HG02798 (cell line): Measurements from ENCODE around the gene FHOD3.
A peak's percentile ranks its signal among the peaks of the same experiment; 100 is the strongest.
"Not testable (repeated sequence)": the region's sequence is repeated elsewhere in the genome, so short reads cannot be mapped to it uniquely, and the experiment has no call there.

Source experiments
- ATAC-seq: cut with Tn5 transposase; IDR thresholded peaks from one replicate; pipeline ENCODE4 v1.9.1; 2021; ENCODE audit warnings: mild to moderate bottlenecking; ENCODE audit not compliant: unreplicated experiment, poor library complexity

FHOD3 gene

DNA sequence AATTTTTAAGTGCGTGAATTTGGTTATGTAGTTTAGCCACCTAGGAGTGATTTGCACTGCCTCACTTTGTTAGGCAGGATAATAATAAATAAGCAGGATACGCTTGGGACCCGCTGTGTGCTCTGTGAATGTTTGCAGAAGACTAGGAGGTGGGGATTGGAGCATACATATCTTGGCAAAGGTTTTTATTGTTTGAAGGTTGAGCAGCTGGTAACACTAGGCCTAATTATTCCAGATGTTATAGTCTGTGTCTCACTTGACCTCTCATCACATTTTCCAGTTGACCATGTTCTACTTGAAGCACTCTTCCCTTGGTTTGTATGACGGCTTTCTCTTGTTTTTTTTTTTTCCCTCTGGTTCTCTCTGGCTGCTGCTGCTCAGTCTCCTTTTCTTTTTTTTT, 42.7 kb downstream of the FHOD3 start:
- no peak for ATAC-seq

DNA sequence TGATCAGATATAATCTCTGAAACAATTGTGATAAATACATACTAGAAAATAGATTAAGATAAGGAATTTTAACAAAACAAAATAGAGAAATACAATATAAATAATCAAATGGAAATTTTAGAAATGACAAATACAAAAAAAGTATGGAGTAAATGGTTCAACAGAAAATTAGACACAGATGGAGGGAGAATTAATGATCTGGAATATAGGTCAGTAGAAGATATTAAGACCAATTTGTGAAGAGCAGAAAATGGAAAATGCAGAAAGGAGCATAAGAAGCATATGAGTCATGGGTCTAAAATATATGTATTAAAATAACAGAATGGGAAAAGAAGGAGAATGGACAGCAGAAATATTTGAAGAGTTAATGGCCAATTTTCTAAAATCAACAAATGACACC, 44.4 kb downstream of the FHOD3 start:
- ATAC-seq: no peak

DNA sequence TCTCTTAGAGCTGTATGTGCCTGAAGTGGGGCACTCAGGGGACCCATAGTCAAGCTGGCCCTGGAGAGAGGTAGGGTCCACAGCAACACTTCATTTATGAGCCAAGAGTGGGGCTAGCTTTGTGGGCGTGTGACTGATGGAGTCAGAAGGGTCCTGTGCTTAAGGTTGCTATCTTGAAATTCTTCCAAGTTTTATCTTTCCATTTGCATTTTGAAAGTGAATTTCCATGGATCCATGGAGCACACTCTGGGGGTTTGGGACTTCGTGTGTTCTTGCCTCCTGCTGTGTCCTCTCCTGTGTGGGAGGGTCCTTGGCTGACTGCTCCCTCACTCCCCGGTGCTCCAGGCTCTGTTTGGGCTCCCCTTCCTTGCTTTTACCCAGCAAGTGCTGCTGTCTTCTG, 50.8 kb downstream of the FHOD3 start:
- ATAC-seq: no peak

DNA sequence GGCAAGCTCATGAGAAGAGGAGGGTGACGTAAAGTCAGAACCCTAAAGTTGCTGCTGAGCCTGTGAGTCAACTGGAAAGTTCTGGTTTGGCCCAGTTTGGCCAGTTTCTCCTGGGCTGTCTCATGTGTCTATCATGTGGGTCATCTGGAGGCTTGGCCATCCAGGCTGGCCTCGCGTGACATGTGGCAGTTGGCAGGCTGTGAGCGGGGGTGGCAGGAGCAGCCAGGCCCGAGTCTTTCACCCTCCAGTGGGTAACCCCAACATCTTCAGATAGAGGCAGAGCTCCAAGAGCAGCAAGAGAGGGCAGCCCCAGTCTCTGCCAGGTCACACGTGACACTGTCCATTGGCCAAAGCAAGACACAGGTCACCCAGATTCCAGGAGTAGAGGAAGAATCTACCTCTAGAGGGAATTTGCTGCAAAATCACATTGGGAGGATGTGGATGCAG, 51.5 kb downstream of the FHOD3 start:
- peak; percentile 32 for ATAC-seq

DNA sequence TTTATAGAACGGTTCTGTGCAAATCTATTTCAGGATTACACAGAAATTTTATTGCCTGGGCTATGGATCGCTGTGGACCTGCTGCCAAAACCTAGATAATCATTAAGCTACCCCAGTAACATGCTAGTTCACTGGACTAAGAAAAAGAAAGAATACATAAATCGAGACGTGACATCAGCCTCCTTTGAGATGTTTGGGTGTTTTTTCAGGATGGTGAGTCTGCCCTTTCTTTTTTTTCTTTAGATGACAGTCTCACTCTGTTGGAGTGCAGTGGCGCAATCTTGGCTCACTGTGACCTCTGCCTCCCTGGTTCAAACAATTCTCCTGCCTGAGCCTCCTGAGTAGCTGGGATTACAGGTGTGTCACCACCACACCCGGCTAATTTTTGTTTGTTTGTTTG, 52.0 kb downstream of the FHOD3 start:
- no peak for ATAC-seq

DNA sequence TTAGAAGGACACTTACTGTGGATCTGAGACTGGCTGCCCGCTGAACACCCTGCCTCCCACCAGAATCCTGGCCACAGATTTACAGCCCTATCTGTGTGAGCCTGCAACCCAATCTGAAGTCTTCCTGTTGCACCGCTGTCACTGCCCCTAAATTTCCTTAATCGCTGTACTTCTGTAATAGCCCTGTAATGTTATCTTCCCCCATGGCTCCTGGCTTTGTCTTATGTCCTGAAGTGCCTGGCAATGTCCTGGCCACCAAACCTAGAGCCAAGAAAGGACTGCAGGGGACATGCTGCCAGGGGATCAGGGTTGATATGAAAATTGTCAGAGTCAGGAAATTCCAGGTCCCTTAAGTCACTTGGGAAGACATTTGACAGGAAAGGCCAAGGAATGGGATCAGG, 52.7 kb downstream of the FHOD3 start:
- no peak for ATAC-seq

DNA sequence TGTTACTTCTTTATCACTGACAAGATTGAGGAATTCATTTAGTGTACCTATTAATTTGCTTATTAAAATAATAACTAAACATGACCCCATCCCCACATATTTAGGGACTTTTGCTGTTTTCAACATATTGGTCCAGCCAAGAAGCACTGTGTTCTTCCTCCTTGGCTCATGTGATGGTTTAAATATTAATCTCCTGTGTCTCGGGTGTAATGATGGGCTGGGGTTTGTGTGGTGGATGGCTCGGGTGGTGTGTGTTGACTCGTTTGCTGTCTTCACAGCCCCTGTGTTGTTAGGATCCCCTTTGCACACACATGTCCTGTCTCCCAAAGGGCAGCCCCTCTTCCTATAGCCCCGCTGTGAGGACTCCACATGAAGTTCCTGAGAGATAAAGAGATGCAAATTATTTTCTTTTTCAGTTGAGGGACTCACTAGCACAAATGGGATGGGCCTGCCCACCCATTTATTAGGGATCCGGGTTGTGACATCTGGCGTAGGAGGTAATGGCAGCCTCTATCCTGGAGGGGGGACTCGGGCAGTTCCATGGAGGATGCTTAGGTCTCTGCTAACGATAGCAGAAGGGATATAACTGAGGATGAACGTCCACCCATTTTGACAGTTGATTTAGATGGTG, 53.4 kb downstream of the FHOD3 start:
- no peak for ATAC-seq

DNA sequence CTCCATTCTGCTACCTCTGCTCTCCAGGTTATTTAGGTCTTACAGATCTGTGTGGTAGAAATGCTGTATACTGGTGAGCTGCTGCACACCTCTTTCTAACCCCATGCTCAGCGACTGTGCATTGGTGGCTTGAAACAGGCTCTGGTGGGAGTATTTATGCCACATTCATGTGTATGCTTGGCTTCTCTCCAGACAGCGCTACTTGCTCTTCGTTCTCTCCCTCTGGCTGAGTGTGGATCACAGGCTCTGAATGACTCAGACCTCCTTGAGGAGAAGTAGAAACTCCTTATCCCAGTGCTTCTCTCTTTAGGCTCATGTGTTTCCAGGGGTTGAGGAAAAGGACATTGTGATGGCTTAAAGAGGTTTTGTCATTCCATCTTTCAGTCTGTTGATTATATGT, 54.9 kb downstream of the FHOD3 start:
- no peak for ATAC-seq

DNA sequence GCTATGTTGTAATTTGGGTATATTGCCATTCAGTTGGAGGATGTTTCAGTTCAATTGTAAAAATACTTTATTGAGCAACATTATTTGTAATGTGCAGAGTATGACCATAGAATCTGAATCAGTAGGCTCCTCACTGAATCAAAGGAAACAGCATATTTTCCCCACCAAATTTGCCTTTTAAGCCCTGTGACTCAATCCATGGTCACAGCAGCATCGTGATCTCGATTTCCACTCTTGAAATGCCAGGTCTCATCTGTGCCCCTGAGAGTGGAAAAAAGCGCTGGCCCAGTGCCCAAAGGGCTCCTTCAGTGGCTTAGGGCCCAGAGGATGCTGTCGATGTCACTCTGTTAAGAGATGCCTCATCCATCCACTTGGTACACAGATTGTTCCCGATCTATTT, 57.5 kb downstream of the FHOD3 start:
- ATAC-seq: no peak

DNA sequence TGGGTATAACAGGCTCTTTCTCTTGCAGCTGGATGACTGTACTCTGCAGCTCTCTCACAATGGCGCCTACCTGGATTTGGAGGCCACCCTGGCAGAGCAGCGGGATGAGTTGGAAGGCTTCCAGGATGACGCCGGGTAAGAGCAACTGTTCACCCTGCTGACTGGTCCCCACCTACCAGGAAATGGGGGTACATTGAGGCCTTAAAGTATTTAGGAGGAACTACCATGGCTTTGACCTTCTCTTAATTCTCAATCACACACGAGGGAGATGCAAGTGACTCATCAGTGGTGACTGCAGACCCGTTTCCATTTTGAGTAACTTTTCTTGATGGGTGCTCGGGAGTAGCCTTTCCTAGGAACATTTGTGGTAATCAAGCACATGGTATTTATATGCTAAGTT, 58.0 kb downstream of the FHOD3 start:
- ATAC-seq: no peak

DNA sequence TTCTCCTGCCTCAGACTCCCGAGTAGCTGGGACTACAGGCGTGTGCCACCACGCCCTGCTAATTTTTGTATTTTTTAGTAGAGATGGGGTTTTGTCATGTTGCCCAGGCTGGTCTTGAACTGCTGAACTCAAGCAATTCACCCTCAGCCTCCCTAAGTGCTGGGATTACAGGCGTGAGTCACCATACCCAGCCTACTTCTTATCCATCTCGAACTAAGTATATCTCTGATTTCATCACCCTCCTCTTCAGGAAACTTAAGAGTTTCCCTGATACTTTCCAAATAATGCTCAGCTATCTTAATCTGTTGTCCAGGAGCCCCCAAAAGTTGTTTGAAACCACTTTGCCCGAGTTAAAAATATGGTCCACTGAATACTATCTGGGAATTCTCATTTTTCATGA, 59.2 kb downstream of the FHOD3 start:
- ATAC-seq: not testable (repeated sequence)

DNA sequence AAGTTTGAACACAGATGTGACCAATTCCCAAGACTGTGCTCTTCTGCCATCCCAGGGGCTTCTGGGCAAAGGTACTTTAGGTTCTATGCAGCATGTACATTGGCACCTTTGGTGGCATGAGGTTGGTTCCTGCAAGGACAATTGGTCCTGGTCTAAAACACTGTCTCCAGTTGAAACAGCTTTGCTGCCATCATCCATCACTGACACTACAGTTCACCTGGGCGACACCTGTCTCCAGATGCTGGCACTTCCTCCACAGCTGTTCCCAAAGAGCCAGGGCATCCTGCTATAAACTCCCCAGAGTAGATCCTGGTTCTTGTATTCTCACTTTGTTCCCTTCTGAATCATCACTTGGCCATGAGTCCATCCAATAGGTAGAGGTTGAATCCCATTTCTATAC, 60.6 kb downstream of the FHOD3 start:
- ATAC-seq: no peak

DNA sequence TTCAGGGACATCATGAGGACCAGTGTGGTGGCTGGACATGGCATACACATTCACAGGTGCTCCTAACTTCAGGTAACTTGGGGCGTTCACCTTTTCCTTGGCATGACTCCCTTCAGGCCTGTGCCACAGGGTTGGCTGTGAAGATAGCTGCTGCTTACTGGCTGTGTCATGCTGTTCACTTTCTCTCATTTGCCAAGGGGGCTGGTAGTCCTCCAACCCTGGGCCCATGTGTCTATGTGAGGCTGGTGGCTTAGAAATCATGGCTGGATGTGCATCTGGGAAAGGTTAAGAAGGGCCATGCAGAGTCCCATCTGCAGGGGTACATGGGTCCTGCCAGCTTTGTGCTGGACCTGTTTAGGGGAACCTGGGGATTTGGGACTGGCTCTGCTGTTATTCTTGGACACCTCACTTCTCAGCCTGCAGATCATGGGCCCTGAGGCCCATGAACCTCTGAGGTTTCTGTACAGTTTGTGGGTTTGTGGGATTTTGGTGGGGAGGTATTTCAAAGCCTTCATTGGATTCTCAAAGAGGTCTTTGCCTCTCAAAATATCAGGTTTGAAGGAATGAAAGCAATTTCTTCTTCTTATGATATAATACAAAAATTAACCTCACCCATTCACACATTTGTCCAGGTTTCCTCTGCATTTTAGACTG, 62.9 kb downstream of the FHOD3 start:
- ATAC-seq: peak; percentile 45

DNA sequence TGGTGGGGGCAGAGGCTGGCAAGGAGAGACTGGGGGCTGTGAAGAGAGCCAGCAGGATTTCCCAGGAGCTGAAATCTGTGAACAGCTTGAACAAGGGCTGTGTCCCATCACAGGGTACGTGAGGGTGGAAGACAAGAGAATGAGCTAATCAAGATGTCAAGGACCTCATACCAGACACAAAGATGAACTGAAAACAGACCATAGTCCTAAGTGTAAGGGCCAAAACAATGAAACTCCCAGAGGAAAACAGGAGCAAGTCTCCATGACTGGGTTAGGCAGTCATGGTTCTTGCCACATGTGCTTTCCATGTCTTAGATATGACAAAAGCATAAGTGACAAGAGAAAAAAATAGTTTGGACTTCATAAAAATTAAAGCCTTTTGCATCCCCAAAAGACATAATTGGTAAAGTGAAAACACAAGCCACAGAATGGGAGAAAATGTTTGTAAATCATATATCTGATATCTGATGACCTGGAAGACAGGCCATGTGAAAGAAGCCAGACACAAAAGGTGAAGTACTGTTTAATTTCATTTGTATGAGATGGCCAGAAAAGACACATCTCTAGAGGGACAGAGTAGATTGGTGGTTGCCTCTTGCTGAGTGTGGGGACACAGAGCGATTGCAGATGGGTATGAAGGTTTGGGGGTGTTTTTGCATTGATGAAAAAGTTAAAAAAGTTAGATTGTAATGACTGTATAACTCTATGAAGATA, 67.6 kb downstream of the FHOD3 start:
- no peak for ATAC-seq

DNA sequence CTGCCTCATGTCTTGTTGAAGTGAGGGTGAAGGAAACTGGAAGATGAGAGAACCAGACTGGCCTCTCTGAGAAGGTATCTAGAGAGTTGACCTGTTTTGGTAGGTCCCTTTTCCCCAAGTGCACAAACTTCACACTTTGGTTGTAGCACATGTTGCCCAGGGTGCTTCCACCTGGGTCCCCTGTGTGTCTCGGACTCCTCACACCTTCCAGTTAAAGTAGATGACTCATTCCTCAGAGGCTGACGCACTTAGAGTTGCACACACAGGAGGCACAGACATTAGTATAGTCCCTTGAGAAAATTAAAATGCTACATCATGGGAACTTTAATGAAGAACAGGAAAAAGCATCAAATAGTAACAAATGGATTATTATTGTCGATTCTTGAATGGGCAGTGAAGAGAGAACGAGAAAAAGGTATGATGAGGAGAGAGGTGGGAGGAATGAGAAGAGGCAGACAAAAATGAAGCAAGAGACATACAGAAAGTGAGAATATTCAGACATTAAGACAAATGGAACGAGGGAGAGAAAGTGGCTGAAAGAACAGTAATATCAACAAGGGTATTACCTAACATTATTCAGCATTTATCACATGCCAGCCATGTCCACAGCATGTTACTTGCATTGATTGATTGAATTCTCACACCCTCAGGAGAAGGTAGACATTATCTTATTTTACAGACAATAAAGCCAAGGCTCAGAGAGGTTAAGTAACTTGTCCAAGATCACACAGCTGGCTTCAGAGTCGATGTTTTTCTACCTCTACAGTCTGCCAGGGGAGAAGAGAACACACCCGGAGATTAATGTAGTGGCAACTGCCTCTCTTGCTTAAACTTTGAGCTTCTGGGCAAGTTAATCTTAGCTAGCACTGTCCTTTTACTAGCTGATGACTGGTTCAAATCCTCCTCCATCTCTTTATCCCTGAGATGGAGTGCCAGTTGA, 68.6 kb downstream of the FHOD3 start:
- ATAC-seq: peak; percentile 65

DNA sequence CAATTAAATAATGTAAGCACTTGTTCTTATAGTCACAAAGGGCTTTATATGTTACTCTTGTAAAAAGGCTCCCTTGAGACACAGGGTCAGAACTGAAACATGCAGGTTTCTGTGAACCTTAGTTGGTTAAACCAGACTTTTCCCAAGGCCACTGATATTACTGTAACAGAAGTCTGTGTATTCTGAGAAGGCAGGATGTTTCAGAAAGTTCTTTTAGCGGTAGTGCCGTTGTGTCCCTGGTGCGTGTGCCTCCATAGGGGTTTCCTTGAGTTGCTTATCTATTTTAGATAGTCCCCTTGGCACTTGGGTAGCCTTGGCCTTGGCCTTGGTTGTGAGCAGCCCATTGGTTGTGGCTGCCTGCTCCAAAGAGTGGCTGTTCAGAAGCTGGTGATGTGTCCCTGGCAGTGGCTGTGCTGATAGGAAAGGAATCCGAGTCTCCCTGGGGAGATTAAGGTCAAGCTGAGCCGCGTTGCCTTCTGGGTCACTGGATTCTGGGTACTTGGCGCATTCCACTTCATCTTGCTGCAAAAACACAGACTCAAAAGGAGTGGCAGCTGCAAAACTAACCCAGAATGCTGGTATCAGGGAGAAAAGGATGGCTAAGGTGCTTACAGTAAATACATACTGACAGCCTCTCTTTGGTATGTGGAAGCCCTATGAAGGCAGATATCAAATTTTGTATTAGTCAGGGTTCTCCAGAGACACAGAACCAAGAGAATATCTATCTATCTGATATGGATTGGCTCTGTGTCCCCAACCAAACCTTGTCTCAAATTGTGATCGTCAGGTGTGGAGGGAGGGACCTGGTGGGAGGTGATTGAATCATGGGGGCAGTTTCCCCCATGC, 69.7 kb downstream of the FHOD3 start:
- ATAC-seq: peak; percentile 72

DNA sequence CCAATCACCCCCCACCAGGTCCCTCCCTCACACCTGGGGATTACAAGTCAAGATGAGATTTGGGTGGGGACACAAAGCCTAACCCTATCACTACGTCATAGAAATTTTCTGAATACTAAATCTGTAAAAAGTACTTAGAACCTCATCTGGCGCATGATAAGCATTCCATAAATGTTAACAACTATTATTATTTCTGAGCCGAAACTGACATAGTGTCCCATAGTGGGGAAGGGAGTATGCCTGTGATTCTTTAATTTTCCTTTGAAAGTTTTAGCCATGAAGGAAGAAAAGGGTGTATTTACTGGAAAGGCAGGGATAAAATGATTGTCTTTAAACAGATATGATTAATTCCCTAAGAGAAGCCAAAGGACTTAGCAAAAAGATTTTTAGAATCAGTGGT, 71.4 kb downstream of the FHOD3 start:
- ATAC-seq: no peak

DNA sequence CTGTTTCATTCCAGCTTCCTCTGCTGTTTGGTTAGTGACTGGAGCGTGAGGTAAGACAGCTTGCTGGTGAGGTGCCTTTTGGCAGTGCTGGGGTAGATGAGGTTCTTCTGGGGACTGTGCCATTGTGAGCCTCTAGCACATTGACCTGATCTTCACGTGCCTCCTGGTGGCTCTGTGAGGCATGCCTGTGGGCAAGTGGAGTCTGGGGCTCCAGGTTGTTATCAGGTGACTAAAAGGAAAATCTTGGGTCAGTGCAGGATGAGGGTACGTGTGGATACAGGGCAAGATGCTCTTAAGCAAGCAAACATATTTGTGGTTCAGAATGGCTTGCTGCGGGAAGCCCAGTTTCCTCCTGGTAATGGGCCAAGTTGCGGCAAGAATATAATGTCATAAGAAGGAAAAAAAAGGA, 75.4 kb downstream of the FHOD3 start:
- ATAC-seq: peak; percentile 43

DNA sequence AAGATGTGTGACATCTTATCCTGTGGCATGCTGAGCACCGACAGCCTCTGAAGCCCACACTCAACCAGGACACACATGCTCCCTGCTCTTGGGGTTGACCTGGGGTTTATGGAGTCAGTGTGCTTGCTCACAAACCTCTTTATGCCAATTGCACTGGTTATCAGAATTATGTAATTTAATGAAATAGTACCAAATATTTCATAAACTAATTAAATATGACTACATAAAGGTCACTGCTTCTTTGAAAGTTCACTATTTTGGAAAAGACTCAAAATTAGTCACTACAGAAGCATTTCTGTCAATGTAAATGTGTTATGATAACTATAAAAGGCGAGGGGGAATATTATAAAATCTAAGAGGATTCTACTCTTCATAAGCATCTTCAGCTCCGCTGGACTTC, 76.7 kb downstream of the FHOD3 start:
- no peak for ATAC-seq

DNA sequence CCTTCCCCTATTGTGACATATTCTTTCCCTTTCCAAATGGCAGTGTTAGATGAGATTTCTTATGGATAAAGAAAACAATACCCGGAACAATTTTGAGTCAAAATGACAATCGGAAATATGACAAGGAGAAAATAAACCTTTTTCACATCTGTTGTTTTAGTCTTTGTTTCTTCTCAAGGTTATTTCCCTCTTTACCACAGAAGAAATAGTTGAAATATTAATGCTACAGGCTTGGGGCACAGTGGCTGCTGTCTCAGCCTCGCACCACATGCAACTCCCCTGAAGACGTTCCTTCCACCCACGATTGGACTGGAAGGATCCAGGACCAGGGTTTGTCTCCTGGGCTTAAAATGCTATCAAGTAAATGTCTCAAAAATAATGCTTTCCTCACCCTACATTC, 77.6 kb downstream of the FHOD3 start:
- ATAC-seq: no peak
